Ovary (tissue), 9 donors: Measurements from ENCODE around the gene TRA2B. TPM values are rescaled to one million over a fixed set of nuclear protein-coding genes. Genes with fewer than 3 reads are reported as not detected.

Experiments used
- DNase-seq, 5 donors: peaks; one replicate each; pipeline ENCODE4 v3.0.0-alpha.2; 2019 to 2020
- H3K27ac ChIP-seq, 2 donors: fragments of 200-600 bp; one replicate each; pipeline versions ENCODE4 v1.5.1 to v1.8.0; 2019 to 2022
- H3K27me3 ChIP-seq: fragments of 200-600 bp; one replicate; pipeline ENCODE4 v1.8.0; 2022
- H3K36me3 ChIP-seq: fragments of 200-600 bp; sonication (generic); one replicate; pipeline ENCODE4 v1.5.1; 2019
- H3K4me1 ChIP-seq: one replicate; pipeline ENCODE4 v1.8.1; 2013; ENCODE audit warnings: mild to moderate bottlenecking, moderate library complexity; ENCODE audit not compliant: insufficient read depth
- H3K4me3 ChIP-seq: fragments of 200-600 bp; sonication (generic); one replicate; pipeline ENCODE4 v1.5.1; 2017
- H3K9me3 ChIP-seq, 2 donors: fragments of 200-600 bp in 1 of 2; sonication (generic) in 1 of 2; one replicate each; pipeline versions ENCODE4 v1.5.1 to v1.8.1; 2013 to 2019; ENCODE audit warnings: mild to moderate bottlenecking in 1 of 2, moderate library complexity in 1 of 2
- EP300 ChIP-seq: sonication (generic); formaldehyde crosslinking; IDR thresholded peaks from one replicate; pipeline ENCODE4 v1.6.1; 2017; ENCODE audit warnings: antibody characterized with exemption
- POLR2A ChIP-seq: fragments of 450-650 bp; IDR thresholded peaks from one replicate; pipeline ENCODE4 v1.6.1; 2017; ENCODE audit warnings: antibody characterized with exemption, mild to moderate bottlenecking, moderate library complexity
- WGBS, 3 donors: extraction: QIAGEN DNeasy Blood & Tissue Kit in 1 of 3; methylation state at CpG; one replicate each; pipeline versions ENCODE4 v1.1.5 to v1.1.7; 2013 to 2017; 5-methylcytosine and 5-hydroxymethylcytosine counted together
- intact Hi-C, 4 donors: fragments of 100-400 bp; cut with DNase I; formaldehyde crosslinking; loops; one replicate each; pipeline versions ENCODE4 v1.11.0 to v1.15.1; 2022 to 2023
- polyA plus RNA-seq, 2 donors: library from polyadenylated mRNA; stranded (reverse); fragments of 200-250 nt in 1 of 2; fragments of 350-450 nt in 1 of 2; fragmentation: Illumina TruSeq in 1 of 2; extraction: RNeasy Lipid Tissue Mini Kit (QIAGEN cat#74804) in 1 of 2; gene quantifications; one replicate each; pipeline ENCODE4 v1.2.3, GENCODE V29; 2013 to 2014
- total RNA-seq, 7 donors: library from RNA; depleted of rRNA in 2 of 7; stranded (reverse); fragments of >200 nt in 2 of 7; fragmentation: NEBNext Ultra II Directional in 3 of 7; extraction: Animal tissue kit (Norgen Biotek cat#: 25700) in 3 of 7; gene quantifications; one replicate each; pipeline versions ENCODE4 v1.1.0 to v1.2.4, GENCODE V29; 2016 to 2023
- TF ChIP-seq, protein P1 (sequence below), 3 donors: fragments of 450-650 bp in 2 of 3; fragments of 200-600 bp in 1 of 3; IDR thresholded peaks; one replicate each; pipeline versions ENCODE4 v1.5.1 to v1.8.0; 2016 to 2022; ENCODE audit warnings: antibody characterized with exemption in 3 of 3, mild to moderate bottlenecking in 1 of 3
- donor health status: DM: no; HTN: no; CAD: no; lungs with moderate emphysema.
- donor health status: DM: no; HTN: no; CAD: no.
- donor health status: Bipolar disorder and iron deficiency.
- donor health status: DM: yes; HTN: yes; CAD: no.
- donor health status: DM: no; HTN: no; CAD: no.
- donor health status: DM: yes; HTN: yes; CAD: no.

Gene TRA2B
- total and polyA plus RNA-seq, 9 donors: 83.0 to 158 (median 119) TPM

GRCh38 chr3:185936814-185937688 is 763 bp downstream of the TRA2B start:
- intact Hi-C loops: loop anchor here in 3 of 4 donors (5.0 to 10.0 kb wide), 4 partner anchors 112 to 848 kb away; partner anchors contain the start of genes EIF4A2 (in 2 of the 3) and IGF2BP2 (in 1 of the 3)
- WGBS, 3 donors: 0 to 1% (median 0%) methylated on average over 53 to 56 of the region's 56 CpGs
- Histone ChIP-seq H3K27me3 (no peaks in the 10 kb centered on the region), H3K4me1 (peaks cover 5% of the 10 kb centered on the region), H3K36me3 (no peaks in the 10 kb centered on the region), H3K4me3 (peak overlapping the region; percentile 95), H3K27ac (peak overlapping the region; percentile 96), H3K9me3 (no peaks in the 10 kb centered on the region)
- TF ChIP-seq POLR2A: peak; percentile 44
- TF ChIP-seq, protein P1, sequence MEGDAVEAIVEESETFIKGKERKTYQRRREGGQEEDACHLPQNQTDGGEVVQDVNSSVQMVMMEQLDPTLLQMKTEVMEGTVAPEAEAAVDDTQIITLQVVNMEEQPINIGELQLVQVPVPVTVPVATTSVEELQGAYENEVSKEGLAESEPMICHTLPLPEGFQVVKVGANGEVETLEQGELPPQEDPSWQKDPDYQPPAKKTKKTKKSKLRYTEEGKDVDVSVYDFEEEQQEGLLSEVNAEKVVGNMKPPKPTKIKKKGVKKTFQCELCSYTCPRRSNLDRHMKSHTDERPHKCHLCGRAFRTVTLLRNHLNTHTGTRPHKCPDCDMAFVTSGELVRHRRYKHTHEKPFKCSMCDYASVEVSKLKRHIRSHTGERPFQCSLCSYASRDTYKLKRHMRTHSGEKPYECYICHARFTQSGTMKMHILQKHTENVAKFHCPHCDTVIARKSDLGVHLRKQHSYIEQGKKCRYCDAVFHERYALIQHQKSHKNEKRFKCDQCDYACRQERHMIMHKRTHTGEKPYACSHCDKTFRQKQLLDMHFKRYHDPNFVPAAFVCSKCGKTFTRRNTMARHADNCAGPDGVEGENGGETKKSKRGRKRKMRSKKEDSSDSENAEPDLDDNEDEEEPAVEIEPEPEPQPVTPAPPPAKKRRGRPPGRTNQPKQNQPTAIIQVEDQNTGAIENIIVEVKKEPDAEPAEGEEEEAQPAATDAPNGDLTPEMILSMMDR (IDR thresholded peaks at IDR 0.05): peak in 1 of 3 donors; percentile 1
- no peak for TF ChIP-seq EP300
- DNase-seq: peak; percentile 87 to 95 (median 93)

DNA sequence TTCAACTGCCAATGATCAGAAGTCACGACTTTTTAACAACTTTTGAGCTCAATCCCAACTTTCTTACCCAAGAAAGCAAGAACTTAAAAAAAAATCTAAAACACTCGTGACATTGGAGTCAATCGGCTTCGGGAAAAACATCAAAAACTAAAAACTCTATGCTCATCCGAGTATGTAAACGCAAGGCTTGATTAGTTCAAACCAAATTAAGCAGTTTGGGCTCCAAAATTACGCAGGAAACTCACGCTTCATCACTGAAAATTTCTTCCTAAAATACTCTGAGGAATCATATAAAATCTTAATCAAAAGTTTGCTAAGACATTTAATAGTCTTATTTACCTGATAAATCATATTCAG is 1.6 kb downstream of the TRA2B start:
- intact Hi-C loops: loop anchor here in 3 of 4 donors (5.0 to 10.0 kb wide), 4 partner anchors 111 to 849 kb away; partner anchors contain the start of genes EIF4A2 (in 2 of the 3) and IGF2BP2 (in 1 of the 3)
- H3K27me3 ChIP-seq: no peaks in the 10 kb centered on the region
- 1 to 2% (median 1%) methylated on average over 8 of the region's 8 CpGs for WGBS, 3 donors
- DNase-seq: no peak
- no peaks in the 10 kb centered on the region for H3K9me3 ChIP-seq
- TF ChIP-seq EP300 (no peak), POLR2A (no peak)
- TF ChIP-seq, protein P1 (IDR thresholded peaks at IDR 0.05): no peak
- peak overlapping the region; percentile 96 for H3K27ac ChIP-seq
- H3K4me1 ChIP-seq: peaks cover 5% of the 10 kb centered on the region
- H3K36me3 ChIP-seq: no peaks in the 10 kb centered on the region
- H3K4me3 ChIP-seq: peak overlapping the region; percentile 95

GRCh38 chr3:185935465-185936272 is 2.1 kb downstream of the TRA2B start:
- DNase-seq: no peak
- TF ChIP-seq, protein P1 (IDR thresholded peaks at IDR 0.05): no peak
- no peak for TF ChIP-seq POLR2A
- no peak for TF ChIP-seq EP300
- H3K27me3 ChIP-seq: no peaks in the 10 kb centered on the region
- no peaks in the 10 kb centered on the region for H3K9me3 ChIP-seq
- intact Hi-C loops: loop anchor here in 3 of 4 donors (5.0 to 10.0 kb wide), 4 partner anchors 111 to 849 kb away; partner anchors contain the start of genes EIF4A2 (in 2 of the 3) and IGF2BP2 (in 1 of the 3)
- H3K4me1 ChIP-seq: peaks cover 9% of the 10 kb centered on the region
- no peaks in the 10 kb centered on the region for H3K36me3 ChIP-seq
- H3K27ac ChIP-seq: no peak overlapping the region
- 1 to 2% (median 2%) methylated on average over 11 of the region's 11 CpGs for WGBS, 3 donors
- peak overlapping the region; percentile 95 for H3K4me3 ChIP-seq
